Neuronal stem cell (in vitro differentiated cells): ENCODE data around the gene PRR23E.

Experiments used
- DNase-seq: peaks from one replicate; pipeline ENCODE4 v3.0.0-alpha.2; 2013; ENCODE audit warnings: low spot score
- H2AFZ ChIP-seq: one replicate; pipeline ENCODE4 v1.6.1; 2013; ENCODE audit warnings: mild to moderate bottlenecking, low read length, inconsistent platforms
- H2AK5ac ChIP-seq: 2 replicates; pipeline ENCODE4 v1.6.1; 2013; ENCODE audit warnings: low read depth, mild to moderate bottlenecking, inconsistent platforms, low read length, moderate library complexity, mixed read lengths
- H2BK120ac ChIP-seq: 2 replicates; pipeline ENCODE4 v1.6.1; 2013; ENCODE audit warnings: low read depth, mild to moderate bottlenecking, inconsistent platforms, low read length, moderate library complexity, mixed read lengths
- H2BK12ac ChIP-seq: one replicate; pipeline ENCODE4 v1.6.1; 2013; ENCODE audit warnings: low read length, inconsistent platforms
- H2BK15ac ChIP-seq: 2 replicates; pipeline ENCODE4 v1.6.1; 2013; ENCODE audit warnings: mild to moderate bottlenecking, low read length, inconsistent platforms, mixed read lengths
- H2BK5ac ChIP-seq: one replicate; pipeline ENCODE4 v1.6.1; 2013; ENCODE audit warnings: inconsistent platforms, mild to moderate bottlenecking, low read length, moderate library complexity
- H3K14ac ChIP-seq: one replicate; pipeline ENCODE4 v1.6.1; 2013; ENCODE audit warnings: low read length, inconsistent platforms
- H3K18ac ChIP-seq: 2 replicates; pipeline ENCODE4 v1.6.1; 2013; ENCODE audit warnings: low read length, inconsistent platforms
- H3K23ac ChIP-seq: 2 replicates; pipeline ENCODE4 v1.6.1; 2013; ENCODE audit warnings: low read depth, mild to moderate bottlenecking, mixed read lengths, low read length, inconsistent platforms; ENCODE audit not compliant: poor library complexity
- H3K27ac ChIP-seq: replicated peaks from 3 replicates; pipeline ENCODE4 v1.5.1; 2013; ENCODE audit warnings: low read length, inconsistent platforms
- H3K27me3 ChIP-seq, 3 experiments: 2 replicates each; pipeline ENCODE4 v1.6.1; 2013; ENCODE audit warnings: low read length in 3 of 3, mild to moderate bottlenecking in 2 of 3, inconsistent platforms in 1 of 3, low read depth in 1 of 3, mixed read lengths in 1 of 3, moderate library complexity in 1 of 3; ENCODE audit not compliant: control insufficient read depth in 3 of 3, insufficient read depth in 3 of 3
- H3K36me3 ChIP-seq, 2 donors: replicated peaks in 1 of 2; 2 replicates each; pipeline ENCODE4 v1.6.1; 2013; ENCODE audit warnings: low read length in 2 of 2; ENCODE audit not compliant: control insufficient read depth in 2 of 2, insufficient read depth in 2 of 2
- H3K4ac ChIP-seq: 2 replicates; pipeline ENCODE4 v1.6.1; 2013; ENCODE audit warnings: inconsistent platforms, mild to moderate bottlenecking, low read length, moderate library complexity
- H3K4me1 ChIP-seq, 2 donors: 1 replicate in 1 of 2; 2 replicates in 1 of 2; pipeline ENCODE4 v1.6.1; 2013; ENCODE audit warnings: low read length in 2 of 2, low read depth in 1 of 2; ENCODE audit not compliant: control insufficient read depth in 2 of 2, insufficient read depth in 1 of 2
- H3K4me2 ChIP-seq: one replicate; pipeline ENCODE4 v1.6.1; 2013; ENCODE audit warnings: mild to moderate bottlenecking, low read length, inconsistent platforms; ENCODE audit not compliant: insufficient read depth, poor library complexity, severe bottlenecking
- H3K4me3 ChIP-seq, 2 donors: 2 replicates each; pipeline ENCODE4 v1.5.1; 2013; ENCODE audit warnings: low read length in 2 of 2, mild to moderate bottlenecking in 2 of 2, inconsistent platforms in 1 of 2, moderate library complexity in 1 of 2
- H3K79me1 ChIP-seq: one replicate; pipeline ENCODE4 v1.6.1; 2013; ENCODE audit warnings: low read depth, mild to moderate bottlenecking, inconsistent platforms, low read length, moderate library complexity
- H3K9ac ChIP-seq: one replicate; pipeline ENCODE4 v1.6.1; 2013; ENCODE audit warnings: mild to moderate bottlenecking, low read depth, low read length, inconsistent platforms; ENCODE audit not compliant: poor library complexity
- H3K9me3 ChIP-seq, 2 donors: replicated peaks in 1 of 2; 2 replicates each; pipeline versions ENCODE3 to v1.6.1; 2013; ENCODE audit warnings: low read length in 2 of 2, mild to moderate bottlenecking in 2 of 2, inconsistent platforms in 1 of 2, low read depth in 1 of 2, mixed read lengths in 1 of 2, moderate library complexity in 1 of 2; ENCODE audit not compliant: control insufficient read depth in 2 of 2, insufficient read depth in 1 of 2
- H4K8ac ChIP-seq: one replicate; pipeline ENCODE4 v1.6.1; 2013; ENCODE audit warnings: low read depth, mild to moderate bottlenecking, inconsistent platforms, low read length, moderate library complexity
- H4K91ac ChIP-seq: one replicate; pipeline ENCODE4 v1.6.1; 2013; ENCODE audit warnings: low read length, low read depth, mild to moderate bottlenecking, inconsistent platforms; ENCODE audit not compliant: poor library complexity
- WGBS, 2 donors: extraction: QIAGEN DNeasy Blood & Tissue Kit; methylation state at CpG; one replicate each; pipeline ENCODE4 v1.1.7; 2013; ENCODE audit warnings: missing lambda C conversion rate in 2 of 2, mixed read lengths in 1 of 2; ENCODE audit not compliant: insufficient read length in 2 of 2, insufficient replicate concordance in 1 of 2; ENCODE audit errors: extremely low coverage in 2 of 2; 5-methylcytosine and 5-hydroxymethylcytosine counted together

The PRR23E gene

GRCh38 chr3:127204841-127205582 lies 12.1 kb downstream of the PRR23E start:
- Histone ChIP-seq H2BK15ac (no peak overlapping the region), H3K27me3 (peaks cover 0 to 7% (median 0%) of the 10 kb centered on the region in 3 experiments), H3K9me3 (peaks cover 0 to 3% of the 10 kb centered on the region in 2 donors), H3K14ac (no peak overlapping the region), H3K4ac (no peak overlapping the region), H3K27ac (no peak overlapping the region), H3K18ac (peak overlapping the region; percentile 61), H2AFZ (no peak overlapping the region), H3K9ac (no peak overlapping the region), H2AK5ac (no peak overlapping the region), H4K91ac (no peak overlapping the region), H2BK12ac (no peak overlapping the region), H2BK120ac (no peak overlapping the region), H2BK5ac (no peak overlapping the region), H3K36me3 (no peaks in the 10 kb centered on the region), H3K79me1 (no peaks in the 10 kb centered on the region), H4K8ac (no peak overlapping the region), H3K4me3 (no peak overlapping the region), H3K23ac (no peak overlapping the region), H3K4me2 (no peak overlapping the region), H3K4me1 (peaks cover 0 to 4% of the 10 kb centered on the region in 2 donors)
- WGBS, 2 donors: no CpG with 5 or more reads among the region's 17 CpGs
- DNase-seq: no peak

GRCh38 chr3:127206154-127206553 lies 13.2 kb downstream of the PRR23E start:
- H3K9ac ChIP-seq: no peak overlapping the region
- H3K4ac ChIP-seq: no peak overlapping the region
- H2BK12ac ChIP-seq: no peak overlapping the region
- H3K9me3 ChIP-seq: peaks cover 0 to 3% of the 10 kb centered on the region in 2 donors
- peak overlapping the region; percentile 42 for H2BK15ac ChIP-seq
- no peak overlapping the region for H4K8ac ChIP-seq
- H3K4me1 ChIP-seq: peaks cover 0 to 7% of the 10 kb centered on the region in 2 donors
- H2BK5ac ChIP-seq: peak overlapping the region; percentile 19
- no peak overlapping the region for H3K4me3 ChIP-seq
- H2BK120ac ChIP-seq: no peak overlapping the region
- no peak overlapping the region for H4K91ac ChIP-seq
- no peak overlapping the region for H3K18ac ChIP-seq
- H3K36me3 ChIP-seq: no peaks in the 10 kb centered on the region
- H2AK5ac ChIP-seq: peak overlapping the region; percentile 50
- H3K27ac ChIP-seq: no peak overlapping the region
- WGBS, 2 donors: no CpG with 5 or more reads among the region's 3 CpGs
- no peak overlapping the region for H2AFZ ChIP-seq
- DNase-seq: no peak
- H3K14ac ChIP-seq: no peak overlapping the region
- H3K27me3 ChIP-seq: peaks cover 0 to 7% (median 0%) of the 10 kb centered on the region in 3 experiments
- H3K79me1 ChIP-seq: no peaks in the 10 kb centered on the region
- H3K4me2 ChIP-seq: no peak overlapping the region
- H3K23ac ChIP-seq: peak overlapping the region; percentile 17

- H2AK5ac ChIP-seq: peak overlapping the region; percentile 50
- H3K4me1 ChIP-seq: peaks cover 0 to 7% of the 10 kb centered on the region in 2 donors
- H3K27ac ChIP-seq: no peak overlapping the region
- H2BK120ac ChIP-seq: no peak overlapping the region
- no peak overlapping the region for H4K91ac ChIP-seq
- H3K4me3 ChIP-seq: no peak overlapping the region
- H3K9me3 ChIP-seq: peaks cover 0 to 3% of the 10 kb centered on the region in 2 donors
- peak overlapping the region; percentile 17 for H3K23ac ChIP-seq
- H2BK15ac ChIP-seq: peak overlapping the region; percentile 77
- H3K27me3 ChIP-seq: peaks cover 0 to 7% (median 0%) of the 10 kb centered on the region in 3 experiments
- no peak overlapping the region for H2AFZ ChIP-seq
- peak overlapping the region; percentile 19 for H2BK5ac ChIP-seq
- H3K4ac ChIP-seq: no peak overlapping the region
- no peak overlapping the region for H3K14ac ChIP-seq
- H3K79me1 ChIP-seq: no peaks in the 10 kb centered on the region
- H2BK12ac ChIP-seq: no peak overlapping the region
- H3K9ac ChIP-seq: no peak overlapping the region
- no peak for DNase-seq
- no peak overlapping the region for H3K4me2 ChIP-seq
- H3K18ac ChIP-seq: peak overlapping the region; percentile 44
- H4K8ac ChIP-seq: no peak overlapping the region
- WGBS, 2 donors: no CpG with 5 or more reads among the region's 15 CpGs
- H3K36me3 ChIP-seq: no peaks in the 10 kb centered on the region
Observed at GRCh38 chr3:127206611-127207516, 13.9 kb downstream of the PRR23E start.
